Measurements from ENCODE around the gene GTSE1.

The GTSE1 gene

DNA sequence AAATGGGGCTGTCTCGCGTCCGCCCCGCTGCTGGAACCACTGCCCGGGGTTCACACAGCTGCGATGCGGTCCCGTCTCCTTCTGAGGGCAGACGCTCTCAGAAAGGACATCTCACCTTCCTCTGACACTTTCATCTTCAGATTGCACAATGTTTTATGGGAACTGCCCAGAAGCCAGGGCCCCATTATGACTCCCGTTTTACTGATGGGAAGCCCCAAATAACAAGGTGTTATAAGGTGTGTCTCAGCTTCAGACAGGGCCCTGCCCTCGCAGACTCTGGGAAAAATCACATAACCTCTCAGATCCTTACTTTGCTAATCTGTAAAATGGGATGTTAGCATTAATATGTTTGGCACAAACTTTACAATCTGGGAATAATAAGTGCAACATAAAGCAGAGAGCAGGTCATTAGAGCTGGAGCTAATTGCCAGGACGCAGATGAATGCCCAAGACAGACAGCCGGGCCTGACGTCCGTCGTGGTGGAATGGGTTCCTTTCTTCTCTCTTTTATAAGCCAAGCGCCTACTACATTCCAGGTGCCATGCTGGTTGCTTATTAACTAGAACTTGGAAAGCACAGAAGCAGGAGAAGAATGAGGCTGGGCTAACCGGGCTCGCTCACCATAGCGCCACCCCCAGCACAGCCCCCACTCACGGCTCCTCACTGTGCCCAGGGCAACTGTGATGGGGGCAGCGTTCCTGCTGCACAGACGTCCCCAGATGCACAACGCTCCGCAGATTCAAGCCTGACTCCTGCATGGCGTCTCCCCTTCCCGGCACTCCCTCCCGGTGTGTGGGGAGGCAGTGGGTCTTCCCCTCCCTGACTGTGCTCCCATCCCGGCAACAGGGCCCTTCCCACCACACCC lies 82.6 kb downstream of the GTSE1 start:
- DNase-seq (ENCODE audit: low read depth in 2 of 2) = no peak

DNA sequence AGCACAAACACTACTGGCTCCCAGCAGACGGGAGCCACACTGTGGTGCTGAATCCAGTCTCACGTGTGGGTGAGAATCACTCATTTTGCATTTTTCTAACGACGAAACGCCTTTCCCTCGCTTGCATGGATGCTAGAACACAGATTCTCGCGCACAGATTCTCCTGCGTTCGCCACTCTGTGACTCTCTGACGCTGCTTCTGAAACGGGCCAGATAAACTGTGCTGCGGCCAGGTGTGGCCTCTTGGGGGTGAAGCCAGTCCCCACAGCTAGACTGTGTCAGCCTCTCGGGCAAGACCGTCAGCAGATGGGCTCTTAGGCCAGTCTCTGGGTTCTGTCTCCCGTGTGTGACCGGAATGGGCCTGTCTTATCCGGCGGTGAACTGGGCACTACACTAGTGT lies 83.4 kb downstream of the GTSE1 start:
- no peak for DNase-seq (ENCODE audit: low read depth in 2 of 2)

Measured in fibroblast of skin of left biceps (primary cell).